ENCODE results near the gene SSUH2. TPM values are rescaled to one million over a fixed set of nuclear protein-coding genes. Genes with fewer than 3 reads are reported as not detected.
A peak's percentile ranks its signal among the peaks of the same experiment; 100 is the strongest.
"Not testable (repeated sequence)": the region's sequence is repeated elsewhere in the genome, so short reads cannot be mapped to it uniquely, and the experiment has no call there.

SSUH2 gene
- total RNA-seq, 1 donor from 2014 or later = not detected

- H3K27me3 ChIP-seq (ENCODE audit: control insufficient read depth, insufficient read depth, low read length) = peaks cover 2% of the 10 kb centered on the region
- DNase-seq (ENCODE audit: low read depth) = peak; percentile 47
- TF ChIP-seq CTCF (IDR thresholded peaks at IDR 0.05; ENCODE audit: insufficient read depth, low read length, poor library complexity, severe bottlenecking) = no peak
- H3K36me3 ChIP-seq (ENCODE audit: control insufficient read depth, insufficient read depth, low read length) = no peaks in the 10 kb centered on the region
- no peak overlapping the region for H3K4me3 ChIP-seq (ENCODE audit: low read depth, low read length)
Measured at GRCh38 chr3:8658306-8659212, 14.0 kb upstream of the SSUH2 start.

GRCh38 chr3:8657804-8658305 is 13.3 kb upstream of the SSUH2 start:
- Histone ChIP-seq H3K4me3 (ENCODE audit: low read depth, low read length) (no peak overlapping the region), H3K27me3 (ENCODE audit: control insufficient read depth, insufficient read depth, low read length) (no peaks in the 10 kb centered on the region), H3K36me3 (ENCODE audit: control insufficient read depth, insufficient read depth, low read length) (no peaks in the 10 kb centered on the region)
- no peak for TF ChIP-seq CTCF (IDR thresholded peaks at IDR 0.05; ENCODE audit: insufficient read depth, low read length, poor library complexity, severe bottlenecking)
- no peak for DNase-seq (ENCODE audit: low read depth)

- TF ChIP-seq CTCF (IDR thresholded peaks at IDR 0.05; ENCODE audit: insufficient read depth, low read length, poor library complexity, severe bottlenecking) = no peak
- H3K4me3 ChIP-seq (ENCODE audit: low read depth, low read length) = no peak overlapping the region
- H3K36me3 ChIP-seq (ENCODE audit: control insufficient read depth, insufficient read depth, low read length) = no peaks in the 10 kb centered on the region
- H3K27me3 ChIP-seq (ENCODE audit: control insufficient read depth, insufficient read depth, low read length) = no peaks in the 10 kb centered on the region
- no peak for DNase-seq (ENCODE audit: low read depth)
Measured at GRCh38 chr3:8656240-8656639, 11.6 kb upstream of the SSUH2 start.

- TF ChIP-seq CTCF (IDR thresholded peaks at IDR 0.05; ENCODE audit: insufficient read depth, low read length, poor library complexity, severe bottlenecking) = no peak
- no peaks in the 10 kb centered on the region for H3K36me3 ChIP-seq (ENCODE audit: control insufficient read depth, insufficient read depth, low read length)
- no peaks in the 10 kb centered on the region for H3K27me3 ChIP-seq (ENCODE audit: control insufficient read depth, insufficient read depth, low read length)
- H3K4me3 ChIP-seq (ENCODE audit: low read depth, low read length) = no peak overlapping the region
- DNase-seq (ENCODE audit: low read depth) = no peak
Measured at GRCh38 chr3:8655387-8655835, 10.8 kb upstream of the SSUH2 start.

GRCh38 chr3:8654572-8655329 is 10.2 kb upstream of the SSUH2 start:
- not testable (repeated sequence) for H3K27me3 ChIP-seq (ENCODE audit: control insufficient read depth, insufficient read depth, low read length); DNase-seq (ENCODE audit: low read depth); H3K36me3 ChIP-seq (ENCODE audit: control insufficient read depth, insufficient read depth, low read length)

GRCh38 chr3:8653800-8654408 is 9.3 kb upstream of the SSUH2 start:
- TF ChIP-seq CTCF (IDR thresholded peaks at IDR 0.05; ENCODE audit: insufficient read depth, low read length, poor library complexity, severe bottlenecking) = no peak
- DNase-seq (ENCODE audit: low read depth) = no peak
- Histone ChIP-seq H3K36me3 (ENCODE audit: control insufficient read depth, insufficient read depth, low read length) (no peaks in the 10 kb centered on the region), H3K27me3 (ENCODE audit: control insufficient read depth, insufficient read depth, low read length) (no peaks in the 10 kb centered on the region), H3K4me3 (ENCODE audit: low read depth, low read length) (no peak overlapping the region)

More at GRCh38 chr3:8654572-8655329, 10.2 kb upstream of the SSUH2 start:
- not testable (repeated sequence) for H3K4me3 ChIP-seq (ENCODE audit: low read depth, low read length)
